Right lobe of liver (tissue), 4 donors: ENCODE measurements around the gene CFAP107.

Source experiments
- CTCF ChIP-seq, 4 donors: fragments of 200-600 bp in 3 of 4; fragments of 450-650 bp in 1 of 4; IDR thresholded peaks; one replicate each; pipeline versions ENCODE4 v1.5.1 to v1.8.0; 2016 to 2022; ENCODE audit warnings: antibody characterized with exemption in 4 of 4, mild to moderate bottlenecking in 2 of 4
- POLR2A ChIP-seq: fragments of 450-650 bp; IDR thresholded peaks from one replicate; pipeline ENCODE4 v1.6.1; 2017; ENCODE audit warnings: antibody characterized with exemption, mild to moderate bottlenecking
- donor health status: DM: no; HTN: no; CAD: no.
- donor health status: DM: no; HTN: no; CAD: no.
- donor health status: DM: no; HTN: yes; CAD: no.

GRCh38 chr1:12730156-12730555 lies 15.8 kb upstream of the CFAP107 start:
- no peak for TF ChIP-seq CTCF (IDR thresholded peaks at IDR 0.05)
- TF ChIP-seq POLR2A: no peak
